CD4-positive, alpha-beta T cell treated with Interleukin-6 for 4 hours (primary cell): ENCODE results near the gene GUCY1B1.
"Not testable (repeated sequence)": the region's sequence is repeated elsewhere in the genome, so short reads cannot be mapped to it uniquely, and the experiment has no call there.

Experiments
- DNase-seq: peaks from one replicate; pipeline ENCODE4 v3.0.0-alpha.2; 2020; ENCODE audit warnings: mixed read lengths

The GUCY1B1 gene

DNA sequence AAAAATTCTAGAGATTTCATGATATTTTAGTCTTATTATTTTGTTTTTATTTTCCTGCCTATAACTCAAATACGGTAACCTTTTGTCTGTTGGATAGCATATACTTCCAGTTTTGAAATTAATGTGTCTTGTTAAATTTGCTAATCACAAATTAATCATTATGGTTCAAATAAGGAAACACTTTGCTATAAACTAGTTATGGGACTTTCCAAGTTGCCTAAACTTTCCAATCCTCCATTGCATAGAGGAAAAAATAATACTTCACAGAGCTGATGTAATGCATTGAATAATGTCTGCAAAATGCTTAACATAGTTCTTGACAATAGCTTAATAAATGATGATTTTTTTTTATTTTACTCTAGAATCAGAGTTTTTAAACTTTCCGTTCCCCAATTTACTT lies 4.7 kb downstream of the GUCY1B1 start:
- no peak for DNase-seq

DNA sequence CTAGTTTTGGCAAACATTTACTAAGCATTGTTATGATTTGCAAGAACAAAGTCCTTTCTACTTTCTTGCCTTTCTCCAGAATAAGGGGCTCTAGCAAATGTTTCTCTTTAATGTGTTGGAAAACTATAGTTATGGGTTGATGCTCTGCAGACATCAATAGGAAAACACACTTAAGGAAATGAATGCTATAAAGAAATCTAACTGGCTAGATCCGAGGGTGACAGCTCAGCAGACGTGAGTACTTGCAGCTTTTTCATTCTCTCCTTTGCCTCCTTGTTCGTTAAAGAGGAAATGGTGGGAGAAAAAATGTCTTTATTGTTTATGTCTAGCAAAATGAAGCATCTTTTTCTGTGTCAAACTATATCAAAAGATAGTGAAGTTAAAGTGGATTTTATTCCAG lies 6.3 kb downstream of the GUCY1B1 start:
- DNase-seq: no peak

DNA sequence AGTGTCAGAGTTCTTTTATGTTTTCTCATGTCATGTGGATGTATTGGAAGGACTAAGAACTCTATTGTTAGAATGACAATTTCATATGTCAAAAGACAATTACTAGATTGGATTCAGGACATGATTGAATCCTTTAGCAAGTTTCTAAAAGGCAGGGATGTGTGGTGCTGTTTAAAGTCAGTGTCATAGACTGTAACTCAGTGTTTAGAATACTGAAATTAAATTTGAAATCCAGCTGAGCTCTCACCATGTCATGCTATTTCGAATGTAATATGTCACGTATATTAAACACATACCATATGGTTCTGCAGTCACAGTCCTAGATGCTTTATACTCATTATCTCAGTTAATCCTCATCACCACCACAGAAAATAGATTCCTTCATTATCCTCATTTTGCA lies 7.8 kb downstream of the GUCY1B1 start:
- no peak for DNase-seq

DNA sequence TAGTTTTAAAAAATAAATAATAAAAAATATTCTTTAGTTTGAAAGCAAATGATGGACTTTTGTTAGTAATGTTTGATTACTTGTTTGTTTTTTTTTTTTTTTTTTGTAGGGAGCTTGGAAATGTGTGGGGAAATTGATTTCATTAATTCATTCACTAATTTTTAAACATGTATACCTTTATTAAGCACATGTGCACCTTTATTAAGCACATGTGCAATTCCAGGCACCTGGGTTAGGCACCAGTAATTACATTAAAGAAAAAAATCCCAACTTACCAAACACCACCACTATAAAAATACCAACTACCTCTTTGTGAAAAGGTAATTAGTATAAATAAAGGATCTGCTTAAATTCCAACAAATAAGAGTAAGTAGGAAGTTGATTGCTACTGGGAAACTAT lies 9.5 kb downstream of the GUCY1B1 start:
- no peak for DNase-seq

DNA sequence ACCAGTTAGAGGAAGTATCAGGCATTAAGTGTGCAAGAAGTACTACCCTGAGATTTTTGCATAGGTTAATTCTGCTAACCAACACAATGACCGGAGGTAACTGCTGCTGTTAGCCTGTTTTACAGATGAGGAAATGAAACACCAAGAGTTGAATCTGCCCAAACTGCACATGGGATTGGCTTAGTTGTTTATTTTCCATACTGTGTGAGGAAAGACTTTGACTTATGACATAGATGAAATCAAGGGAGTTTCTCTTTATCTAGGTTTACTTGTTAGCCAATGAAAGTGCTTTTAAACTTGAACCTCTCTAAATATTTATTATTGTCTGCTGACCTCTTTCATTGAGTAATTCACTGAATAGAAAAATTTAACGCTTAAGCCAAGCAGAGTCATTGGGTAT lies 10.3 kb downstream of the GUCY1B1 start:
- no peak for DNase-seq

DNA sequence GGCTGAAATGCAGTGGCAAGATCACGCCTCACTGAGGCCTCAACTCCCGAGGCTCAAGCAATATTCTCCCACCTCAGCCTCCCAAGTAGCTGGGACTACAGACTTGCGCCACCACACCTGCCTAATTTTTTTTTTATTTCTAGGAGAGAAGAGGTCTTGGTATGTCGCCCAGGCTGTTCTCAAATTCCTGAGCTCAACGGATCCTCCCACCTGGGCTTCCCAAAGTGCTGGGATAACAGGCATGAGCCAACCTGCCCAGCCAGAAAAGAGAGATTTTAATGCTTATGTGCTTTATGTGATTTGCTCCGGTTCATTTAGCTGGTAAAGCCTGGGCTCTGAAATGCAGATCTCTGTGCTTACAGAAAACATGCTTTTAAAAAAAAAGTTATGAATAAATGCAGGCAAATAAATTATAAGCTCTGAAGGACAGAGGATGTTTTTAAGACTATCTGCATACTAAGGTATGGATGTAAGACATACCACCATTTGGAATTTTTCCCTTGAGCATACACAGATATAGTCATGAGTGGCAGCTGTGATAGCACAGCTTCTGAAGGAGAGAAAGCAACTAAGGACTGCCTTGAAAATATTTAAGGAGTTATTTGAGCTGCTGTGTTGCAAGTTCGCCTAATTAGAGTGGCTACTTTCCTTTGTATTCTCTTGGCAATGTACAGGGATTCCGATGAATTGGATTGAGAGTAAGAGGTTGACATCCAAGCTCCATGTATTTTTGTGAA lies 13.8 kb downstream of the GUCY1B1 start:
- DNase-seq: no peak

DNA sequence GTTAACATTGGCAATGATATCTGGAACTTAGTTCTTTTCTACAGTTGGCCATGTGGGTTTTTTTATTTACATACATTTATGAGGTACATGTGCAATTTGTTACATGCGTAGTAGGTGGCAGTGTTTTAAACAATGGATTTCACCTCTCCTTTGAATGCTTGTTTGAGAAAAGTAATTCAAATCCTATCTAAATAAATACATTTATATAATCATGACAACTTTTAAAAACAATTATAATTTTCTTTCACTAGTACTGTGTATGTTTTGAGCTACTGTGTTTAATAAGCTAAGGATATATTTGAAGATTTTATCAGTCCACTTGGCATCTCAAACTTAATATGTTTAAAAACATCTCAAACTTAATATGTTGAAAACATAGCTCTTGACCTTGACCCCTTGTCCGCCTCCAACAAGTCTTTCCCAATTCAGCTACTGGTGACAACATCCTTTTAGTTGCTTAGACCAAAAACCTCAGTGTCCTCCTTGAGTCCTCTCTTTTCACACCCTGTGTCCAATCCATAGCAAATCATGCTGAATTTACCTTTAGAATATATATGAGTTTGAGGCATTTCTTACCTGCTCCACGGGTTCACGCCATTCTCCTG lies 14.5 kb downstream of the GUCY1B1 start:
- DNase-seq: no peak

DNA sequence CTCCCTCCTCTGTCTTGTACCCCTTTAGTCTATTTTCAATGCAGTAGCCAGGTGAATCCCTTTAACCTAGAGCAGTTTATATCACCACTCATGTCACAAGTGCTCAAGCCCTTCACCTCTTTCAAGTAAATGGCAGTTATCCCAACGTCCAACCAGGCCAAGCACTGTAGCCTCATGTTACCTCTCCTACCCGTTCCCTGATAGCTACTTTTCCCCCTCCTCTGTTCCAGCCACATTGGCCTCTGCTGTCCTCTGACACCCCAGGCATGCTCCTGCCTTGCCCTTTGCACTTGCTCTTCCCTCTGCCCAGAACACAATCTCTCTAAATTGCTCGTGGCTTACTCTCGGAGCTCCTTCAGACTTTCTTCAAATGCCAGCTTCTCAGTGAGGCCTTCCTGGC lies 15.2 kb downstream of the GUCY1B1 start:
- no peak for DNase-seq

DNA sequence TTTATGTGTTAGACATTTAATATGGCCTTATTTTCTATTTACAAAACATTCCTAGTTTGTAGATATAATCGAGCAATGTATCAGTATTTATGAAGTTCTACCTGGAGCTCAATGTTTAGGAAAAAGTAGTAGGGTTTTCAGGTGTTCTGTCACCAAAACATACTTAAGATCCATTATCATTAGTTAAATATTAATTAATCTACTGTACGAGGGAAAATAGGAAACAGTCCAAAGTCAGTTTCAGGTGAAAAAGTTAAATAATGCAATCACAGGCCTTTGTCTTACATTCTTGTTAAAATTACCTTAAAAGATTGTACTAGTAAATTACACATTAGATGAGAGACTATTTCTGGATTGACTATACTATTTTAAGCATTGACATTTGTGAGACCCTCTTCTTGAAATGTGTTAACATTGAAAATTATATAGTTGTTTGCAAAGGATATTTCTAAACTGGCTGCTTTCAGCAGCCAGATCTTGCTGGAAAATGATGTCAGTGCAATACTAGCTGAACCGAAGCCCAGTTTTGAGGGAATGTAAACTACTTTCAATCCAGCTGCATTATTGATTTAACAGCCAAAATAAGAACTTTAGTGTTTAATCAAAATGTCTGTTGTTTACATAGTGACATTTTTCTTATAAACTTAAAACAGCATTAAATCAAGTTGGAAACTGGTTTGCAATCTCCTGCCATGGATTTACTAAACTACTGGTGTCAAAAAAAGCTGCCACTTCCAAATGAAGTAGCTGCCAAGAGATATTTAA lies 19.3 kb downstream of the GUCY1B1 start:
- DNase-seq: no peak

DNA sequence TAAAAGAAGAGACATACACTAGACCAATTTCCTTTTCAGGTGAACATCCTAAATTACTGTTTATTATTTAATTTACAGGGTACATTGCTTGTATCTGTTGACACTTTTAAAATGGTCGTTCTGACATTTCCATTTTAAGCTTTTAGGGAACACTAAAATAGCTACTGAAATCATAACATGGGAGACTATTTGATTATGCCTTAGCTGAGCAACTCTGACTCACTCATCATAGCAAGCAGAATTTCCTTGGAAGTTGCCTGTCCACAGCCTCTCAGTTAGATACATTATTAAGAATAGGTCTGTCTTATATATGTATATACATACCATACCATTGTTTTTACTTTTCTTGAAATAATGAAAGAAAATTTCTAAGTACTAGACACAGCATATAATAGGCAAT lies 22.0 kb downstream of the GUCY1B1 start:
- no peak for DNase-seq

DNA sequence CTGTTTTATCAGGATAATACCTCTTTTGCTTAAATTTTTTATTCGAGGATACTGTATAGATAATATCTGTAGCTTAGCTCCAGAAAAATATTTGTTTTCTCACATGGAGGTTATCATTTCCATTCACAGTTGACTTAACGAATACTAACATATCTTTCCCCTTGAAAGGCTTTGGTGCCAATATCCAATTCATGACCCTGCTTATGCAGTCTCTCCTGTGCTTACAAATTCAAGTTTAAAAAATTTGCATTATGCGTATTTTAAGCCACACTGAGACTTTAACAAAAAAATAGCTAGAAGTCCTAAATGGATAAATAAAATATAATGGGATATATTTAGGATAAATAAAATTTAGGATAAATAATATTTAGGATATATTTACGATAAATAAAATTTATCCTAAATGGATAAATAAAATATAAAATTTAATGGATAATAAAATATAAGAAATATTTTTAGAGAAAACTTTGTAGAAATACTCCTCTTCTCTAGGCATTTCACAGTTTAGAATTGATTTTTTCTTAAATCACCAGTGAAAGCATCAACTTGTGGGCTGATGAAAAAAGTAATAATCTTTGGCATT lies 22.5 kb downstream of the GUCY1B1 start:
- DNase-seq: no peak

DNA sequence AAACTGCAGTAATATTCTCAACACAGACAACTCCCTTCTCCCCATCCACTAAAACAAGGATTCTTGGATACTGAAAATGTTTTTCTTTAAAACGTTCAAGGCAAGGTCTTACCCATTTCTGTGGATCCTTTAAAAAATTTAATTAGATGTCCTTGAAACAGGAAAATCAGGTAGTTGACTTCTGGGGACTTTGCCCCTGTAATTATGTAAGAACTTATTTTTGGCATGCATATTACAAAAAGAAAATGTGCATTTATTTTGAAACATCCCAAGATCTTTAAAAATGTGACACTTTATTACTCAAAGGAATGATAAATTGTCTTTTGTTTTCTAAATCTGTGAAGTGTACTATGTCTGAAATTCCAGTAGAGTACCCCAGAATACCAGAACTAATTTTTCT lies 25.8 kb downstream of the GUCY1B1 start:
- DNase-seq: no peak

DNA sequence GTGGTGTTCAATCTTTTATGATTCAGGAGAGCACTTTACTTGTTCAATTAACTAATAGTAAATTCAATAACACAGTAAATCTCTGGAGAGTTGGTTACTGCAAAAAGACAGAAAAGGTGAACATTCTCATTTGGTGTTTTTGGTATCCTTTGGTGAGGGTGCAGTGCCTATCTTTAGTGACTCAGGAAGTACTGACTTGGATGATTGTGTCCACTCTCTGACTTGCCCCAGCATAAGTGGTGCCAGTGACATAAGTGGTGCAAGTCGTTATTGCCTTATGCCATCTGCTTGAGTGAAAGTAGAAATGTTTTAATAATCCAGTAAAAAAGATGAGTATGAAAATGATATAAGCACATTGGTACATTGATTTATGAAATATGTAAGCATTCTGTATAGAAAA lies 27.0 kb downstream of the GUCY1B1 start:
- DNase-seq: no peak

DNA sequence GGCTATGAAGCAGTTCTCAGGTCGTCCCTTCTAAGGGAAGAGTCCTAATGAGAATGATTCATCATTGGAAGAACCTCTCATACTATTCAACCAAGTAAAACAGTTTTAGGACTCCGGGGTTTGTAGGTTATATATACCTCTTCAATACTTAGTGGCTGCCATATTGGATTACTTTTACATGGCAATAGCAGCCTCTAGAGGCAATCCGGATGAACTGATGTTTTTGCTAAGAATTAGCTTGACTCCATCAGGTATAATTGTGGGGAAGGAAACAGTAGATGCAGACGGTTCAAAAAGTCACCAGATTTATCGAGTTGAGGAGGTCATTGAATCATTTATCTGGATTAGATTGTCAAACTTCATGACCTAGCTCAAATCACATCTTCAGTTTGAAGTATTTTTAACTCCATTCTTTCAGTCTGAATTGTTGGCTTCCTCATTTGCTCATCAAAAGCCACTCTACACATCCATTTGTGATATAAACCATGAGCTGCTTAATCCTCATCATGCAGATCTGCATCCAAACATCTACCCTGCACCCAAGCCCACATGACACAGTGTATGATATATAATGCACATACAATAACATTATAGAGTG lies 28.4 kb downstream of the GUCY1B1 start:
- no peak for DNase-seq

DNA sequence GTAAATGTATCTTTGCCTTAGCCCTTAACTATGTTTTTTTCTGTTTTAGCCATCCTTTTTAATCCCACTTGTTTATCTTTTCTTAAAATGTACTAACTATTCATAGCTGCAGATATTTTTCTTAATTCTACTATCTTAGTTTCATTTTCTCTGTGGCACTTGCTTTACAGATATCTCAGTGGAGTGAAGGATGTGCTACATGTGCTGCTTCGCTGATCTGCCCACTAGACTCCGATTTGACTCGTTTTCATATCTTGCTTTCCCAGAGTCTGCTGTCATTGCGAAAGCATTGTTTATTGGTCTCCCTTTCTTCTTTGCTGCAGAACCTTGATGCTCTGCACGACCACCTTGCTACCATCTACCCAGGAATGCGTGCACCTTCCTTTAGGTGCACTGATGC lies 30.6 kb downstream of the GUCY1B1 start:
- no peak for DNase-seq

DNA sequence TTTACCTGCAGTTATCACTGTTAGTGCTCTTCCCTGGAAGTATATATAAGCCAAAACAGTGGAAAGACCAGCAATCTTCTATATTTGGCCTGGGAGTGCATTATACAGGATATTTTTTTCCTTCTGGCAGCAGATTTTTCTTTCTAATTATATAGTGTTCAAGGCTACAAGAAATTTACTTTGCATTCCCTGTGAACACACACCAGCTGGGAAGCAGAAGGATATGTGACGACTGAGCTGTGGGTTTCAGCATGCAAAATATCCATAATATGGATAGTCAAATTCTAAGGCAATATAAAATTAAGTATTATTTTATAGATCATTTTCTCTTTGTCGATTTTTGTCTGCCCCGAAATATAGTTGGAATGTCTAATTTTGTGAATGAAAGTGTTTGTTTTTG lies 31.2 kb downstream of the GUCY1B1 start:
- DNase-seq: no peak

DNA sequence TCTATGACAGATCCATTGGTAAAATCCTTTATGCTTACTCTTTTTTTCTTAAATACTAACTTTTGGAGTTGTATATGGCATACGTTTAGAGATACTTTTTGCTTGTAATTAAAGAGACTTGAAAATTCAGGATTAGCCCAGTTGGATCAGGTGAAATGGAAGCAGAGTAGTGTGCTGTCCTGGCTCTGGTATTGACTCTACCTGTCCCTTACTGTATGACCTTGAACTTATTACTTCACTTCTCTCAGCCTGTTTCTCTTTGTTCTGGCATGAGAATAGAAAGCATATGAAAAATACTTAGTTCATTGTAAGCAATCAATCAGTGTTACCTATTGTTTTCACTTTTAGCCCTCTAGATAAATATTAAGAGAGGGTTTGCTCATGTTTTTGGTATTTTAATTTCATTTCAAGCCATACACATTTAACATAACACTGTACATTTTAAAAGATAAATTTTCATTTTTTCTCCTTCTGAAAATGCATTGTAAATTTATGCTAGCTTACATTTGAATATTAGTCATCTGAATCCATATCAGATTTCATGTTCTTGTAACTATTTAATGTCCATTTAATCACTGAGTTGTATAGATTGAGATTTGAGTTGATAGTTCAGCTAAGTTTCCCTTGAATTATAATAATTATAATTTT lies 35.9 kb downstream of the GUCY1B1 start:
- DNase-seq: no peak

DNA sequence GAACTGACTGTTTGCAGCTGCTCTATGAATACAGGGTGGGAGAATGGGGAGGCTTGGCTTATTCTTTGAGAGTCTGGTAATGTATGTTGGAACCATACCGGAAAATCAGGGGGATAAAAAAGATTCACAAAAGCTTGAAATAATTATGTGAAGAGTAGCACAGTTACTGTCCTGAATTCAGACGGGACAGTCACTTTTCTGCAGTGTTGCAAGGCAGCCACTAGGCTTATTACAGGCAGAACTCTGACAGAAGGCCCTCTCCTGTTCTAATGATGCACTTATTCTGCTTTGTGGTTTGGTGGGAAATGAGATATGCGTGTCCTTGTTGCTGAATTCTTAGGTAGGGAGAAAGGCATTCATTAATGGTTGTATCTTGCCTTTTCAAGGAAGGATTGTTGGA lies 37.2 kb downstream of the GUCY1B1 start:
- no peak for DNase-seq

DNA sequence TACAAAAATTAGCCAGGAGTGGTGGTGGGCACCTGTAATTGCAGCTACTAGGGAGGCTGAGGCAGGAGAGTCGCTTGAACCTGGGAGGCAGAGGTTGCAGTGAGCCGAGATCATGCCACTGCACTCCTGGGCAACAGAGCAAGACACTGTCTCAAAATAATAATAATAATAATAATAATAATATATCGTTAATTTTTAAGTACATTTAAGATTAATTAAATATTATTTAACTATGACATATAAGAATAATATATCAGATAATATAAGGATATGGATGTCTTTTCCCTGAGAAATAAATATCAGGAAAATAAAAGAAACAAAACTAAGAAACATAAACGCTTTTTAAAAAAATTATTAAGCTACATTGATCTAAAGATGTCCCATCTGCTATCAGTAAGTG lies 38.8 kb downstream of the GUCY1B1 start:
- not testable (repeated sequence) for DNase-seq

DNA sequence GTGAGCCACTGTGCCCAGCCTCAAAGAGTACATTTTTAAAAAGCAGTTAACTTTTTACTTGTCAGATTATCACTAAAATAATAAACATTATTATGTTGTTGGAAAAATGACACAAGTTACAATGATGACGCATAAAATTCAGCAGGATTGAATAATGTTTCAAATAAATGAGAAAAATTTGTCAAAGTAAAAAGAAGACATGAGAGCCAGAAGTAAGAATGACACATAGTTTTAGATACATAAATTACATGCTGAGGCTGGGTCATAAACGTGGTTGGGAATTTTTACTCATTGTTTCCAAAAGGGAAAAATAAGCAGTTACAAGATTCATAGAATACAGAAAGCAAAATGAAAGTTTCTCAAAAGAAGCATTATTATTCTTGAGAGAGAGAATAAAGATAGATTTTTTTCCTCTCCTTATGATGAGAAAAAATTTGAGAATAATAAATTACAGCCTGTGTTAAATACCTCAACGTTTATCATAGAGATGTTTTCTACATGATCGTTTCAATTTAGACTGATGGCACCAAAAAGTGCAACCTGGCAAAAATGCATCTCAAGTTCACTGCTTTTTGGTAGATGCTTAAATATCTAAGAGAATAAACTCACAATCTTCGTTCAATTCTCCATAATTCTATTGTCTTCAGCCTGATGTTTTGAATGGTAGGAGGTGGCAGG lies 40.4 kb downstream of the GUCY1B1 start:
- no peak for DNase-seq

DNA sequence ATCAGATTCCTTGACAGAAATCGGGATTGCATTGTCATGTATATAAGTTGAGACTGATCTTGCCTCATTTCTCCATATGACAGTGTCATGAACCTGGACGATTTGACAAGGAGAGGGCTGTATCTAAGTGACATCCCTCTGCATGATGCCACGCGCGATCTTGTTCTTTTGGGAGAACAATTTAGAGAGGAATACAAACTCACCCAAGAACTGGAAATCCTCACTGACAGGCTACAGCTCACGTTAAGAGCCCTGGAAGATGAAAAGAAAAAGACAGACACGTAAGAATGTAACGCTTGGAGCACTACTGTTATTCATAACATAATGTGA lies 40.9 kb downstream of the GUCY1B1 start:
- DNase-seq: no peak

DNA sequence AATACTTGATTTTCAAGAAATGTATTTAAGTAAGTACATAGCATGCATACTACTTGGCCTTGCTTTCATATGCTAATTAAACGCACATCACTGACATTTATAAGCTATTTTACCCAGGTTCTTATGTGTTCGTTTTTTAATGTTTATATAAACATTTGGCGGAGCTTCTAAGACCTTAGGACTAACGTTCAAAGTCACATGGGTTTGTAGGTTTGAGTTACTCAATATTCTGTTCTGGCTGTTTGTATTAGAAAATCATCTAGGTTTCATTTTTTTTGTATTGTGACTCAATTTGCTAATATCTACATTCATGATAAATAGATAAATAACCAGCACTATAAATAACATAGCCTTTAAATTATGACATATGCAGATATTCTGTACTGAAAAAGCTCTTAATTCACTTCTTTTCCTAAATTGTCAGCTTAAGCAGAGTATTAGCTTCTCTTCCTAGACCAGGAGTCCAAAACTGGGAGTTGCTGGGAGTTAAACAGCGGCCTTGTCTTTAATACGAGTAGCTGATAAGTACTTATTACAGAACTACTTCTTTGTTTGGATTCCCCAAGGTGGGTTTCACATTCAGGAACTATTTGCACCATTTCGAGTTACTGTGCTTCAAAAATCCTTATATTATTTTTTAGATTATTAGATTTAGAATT lies 42.0 kb downstream of the GUCY1B1 start:
- DNase-seq: no peak
